Esophagus squamous epithelium (tissue), 4 donors: ENCODE results near the gene ADAP1.

Experiments
- CTCF ChIP-seq, 6 experiments: fragments of 450-650 bp in 4 of 6; fragments of 200-600 bp in 2 of 6; sonication (generic) in 2 of 6; IDR thresholded peaks; one replicate each; pipeline ENCODE4 v1.5.1; 2016 to 2019; ENCODE audit warnings: antibody characterized with exemption in 6 of 6, mild to moderate bottlenecking in 4 of 6, moderate library complexity in 4 of 6
- POLR2A ChIP-seq, 4 donors: fragments of 450-650 bp; IDR thresholded peaks; one replicate each; pipeline ENCODE4 v1.6.1; 2017; ENCODE audit warnings: antibody characterized with exemption in 4 of 4, mild to moderate bottlenecking in 4 of 4, moderate library complexity in 3 of 4

- no peak for TF ChIP-seq CTCF (IDR thresholded peaks at IDR 0.05)
- no peak for TF ChIP-seq POLR2A (IDR thresholded peaks at IDR 0.05)
Measured at GRCh38 chr7:904847-905246, 49.6 kb downstream of the ADAP1 start.
